SK-N-SH (cell line): ENCODE data around the gene NRIP1. TPM values are rescaled to one million over a fixed set of nuclear protein-coding genes. Genes with fewer than 3 reads are reported as not detected.

Source experiments
- CTCF ChIA-PET: fragments of 300-600, 350-600 bp; formaldehyde crosslinking; extraction: SDS; loops from one replicate; lab custom pipeline; 2021; lab: Yijun Ruan, JAX
- POLR2A ChIA-PET: fragments of 350-600 bp; sonication (Branson Sonifier 250); formaldehyde crosslinking; extraction: SDS; loops from one replicate; lab custom pipeline; 2020; ENCODE audit warnings: antibody characterized with exemption, inconsistent platforms; lab: Yijun Ruan, JAX
- DNase-seq: peaks from one replicate; pipeline ENCODE4 v3.0.0; 2012
- H2AFZ ChIP-seq: fragments of 200-600 bp; sonication (generic); 2 replicates; pipeline ENCODE4 v1.8.1; 2016; ENCODE audit warnings: antibody characterized with exemption, mild to moderate bottlenecking, low read depth
- H3F3A ChIP-seq: fragments of 200-600 bp; sonication (generic); replicated peaks from 2 replicates; pipeline ENCODE3; 2016; ENCODE audit warnings: antibody characterized with exemption, mild to moderate bottlenecking; ENCODE audit not compliant: insufficient read depth
- H3K27ac ChIP-seq, 2 experiments: fragments of 200-500 bp in 1 of 2; fragments of 200-600 bp in 1 of 2; sonication (Bioruptor generic) in 1 of 2; sonication (generic), shearing (Covaris generic) in 1 of 2; 2 replicates each; pipeline versions ENCODE4 v1.5.1 to v1.6.1; 2014 to 2016; ENCODE audit warnings: low read depth in 2 of 2, inconsistent platforms in 1 of 2, low read length in 1 of 2, mild to moderate bottlenecking in 1 of 2, mixed read lengths in 1 of 2
- H3K27me3 ChIP-seq: fragments of 200-600 bp; sonication (generic), shearing (Covaris generic); 2 replicates; pipeline ENCODE4 v1.6.1; 2016; ENCODE audit warnings: mixed run types; ENCODE audit not compliant: insufficient read depth
- H3K36me3 ChIP-seq, 2 experiments: fragments of 200-500 bp in 1 of 2; fragments of 200-600 bp in 1 of 2; sonication (Bioruptor generic) in 1 of 2; sonication (generic) in 1 of 2; replicated peaks in 1 of 2; 2 replicates each; pipeline versions ENCODE3 to v1.5.1; 2014 to 2016; ENCODE audit warnings: low read length in 1 of 2, mild to moderate bottlenecking in 1 of 2; ENCODE audit not compliant: insufficient read depth in 2 of 2, control insufficient read depth in 1 of 2
- H3K4me1 ChIP-seq, 2 experiments: fragments of 200-500 bp in 1 of 2; fragments of 200-600 bp in 1 of 2; sonication (Bioruptor generic) in 1 of 2; sonication (generic), shearing (Covaris generic) in 1 of 2; 2 replicates each; pipeline versions ENCODE4 v1.5.1 to v1.6.1; 2014 to 2016; ENCODE audit warnings: low read depth in 1 of 2, low read length in 1 of 2, mixed run types in 1 of 2; ENCODE audit not compliant: insufficient read depth in 2 of 2, control insufficient read depth in 1 of 2
- H3K4me2 ChIP-seq: fragments of 200-600 bp; sonication (generic), shearing (Covaris generic); 2 replicates; pipeline ENCODE4 v1.6.1; 2017; ENCODE audit warnings: mixed run types
- H3K4me3 ChIP-seq, 2 experiments: fragments of 200-500 bp in 1 of 2; fragments of 200-600 bp in 1 of 2; sonication (Bioruptor generic) in 1 of 2; sonication (generic), shearing (Covaris generic) in 1 of 2; 2 replicates each; pipeline versions ENCODE4 v1.5.1 to v1.8.1; 2014 to 2016; ENCODE audit warnings: low read depth in 2 of 2, inconsistent platforms in 1 of 2, low read length in 1 of 2, mild to moderate bottlenecking in 1 of 2, mixed read lengths in 1 of 2, moderate library complexity in 1 of 2
- H3K79me2 ChIP-seq: fragments of 200-600 bp; sonication (generic); 2 replicates; pipeline ENCODE4 v1.8.1; 2017; ENCODE audit warnings: mild to moderate bottlenecking; ENCODE audit not compliant: insufficient read depth
- H3K9ac ChIP-seq: fragments of 200-600 bp; sonication (generic); 2 replicates; pipeline ENCODE4 v1.6.1; 2017; ENCODE audit warnings: mixed run types
- H3K9me2 ChIP-seq: fragments of 200-600 bp; sonication (generic); 2 replicates; pipeline ENCODE4 v1.6.1; 2017; ENCODE audit warnings: mixed run types
- H3K9me3 ChIP-seq: fragments of 200-600 bp; sonication (generic); 2 replicates; pipeline ENCODE4 v1.6.1; 2017; ENCODE audit warnings: mixed run types, mild to moderate bottlenecking, moderate library complexity
- H4K20me1 ChIP-seq: fragments of 200-600 bp; sonication (generic); 2 replicates; pipeline ENCODE4 v1.6.1; 2017; ENCODE audit warnings: mild to moderate bottlenecking, mixed run types; ENCODE audit not compliant: insufficient read depth
- CTCF ChIP-seq: fragments of 200-600 bp; sonication (generic); IDR thresholded peaks from 2 replicates; pipeline ENCODE4 v1.6.1; 2017; ENCODE audit warnings: antibody characterized with exemption, mild to moderate bottlenecking, moderate library complexity
- ELF1 ChIP-seq: IDR thresholded peaks from 2 replicates; pipeline ENCODE4 v1.4.0; 2012
- EZH2phosphoT487 ChIP-seq: fragments of 200-600 bp; sonication (generic); IDR thresholded peaks from 2 replicates; pipeline ENCODE4 v1.6.1; 2017; ENCODE audit warnings: low read depth, mixed run types, mild to moderate bottlenecking, antibody characterized with exemption, moderate library complexity, borderline replicate concordance
- FOSL2 ChIP-seq: IDR thresholded peaks from 2 replicates; pipeline ENCODE4 v1.4.0; 2012; ENCODE audit warnings: low read depth, mild to moderate bottlenecking, moderate library complexity, borderline replicate concordance
- FOXM1 ChIP-seq: IDR thresholded peaks from 2 replicates; pipeline ENCODE4 v1.4.0; 2012; ENCODE audit warnings: low read depth, mild to moderate bottlenecking
- IRF3 ChIP-seq: fragments of 150-350 bp; IDR thresholded peaks from 2 replicates; pipeline ENCODE4 v1.6.1; 2016; ENCODE audit warnings: mild to moderate bottlenecking, low read depth, low read length
- JUND ChIP-seq: IDR thresholded peaks from 2 replicates; pipeline ENCODE4 v1.4.0; 2012
- NFIC ChIP-seq: IDR thresholded peaks from 2 replicates; pipeline ENCODE4 v1.4.0; 2012; ENCODE audit warnings: borderline replicate concordance
- POLR2AphosphoS5 ChIP-seq: IDR thresholded peaks from 2 replicates; pipeline ENCODE4 v1.6.1; 2012; ENCODE audit warnings: low read depth, low read length
- RCOR1 ChIP-seq: fragments of 150-350 bp; IDR thresholded peaks from 2 replicates; pipeline ENCODE4 v1.6.1; 2017; ENCODE audit warnings: antibody characterized with exemption, low read length
- REST ChIP-seq: IDR thresholded peaks from 2 replicates; pipeline ENCODE4 v1.6.1; 2012; ENCODE audit warnings: mild to moderate bottlenecking, low read depth, low read length, moderate library complexity
- RXRA ChIP-seq: IDR thresholded peaks from 2 replicates; pipeline ENCODE4 v1.4.0; 2012; ENCODE audit warnings: low read depth, mild to moderate bottlenecking, borderline replicate concordance
- SMC3 ChIP-seq: IDR thresholded peaks from 2 replicates; pipeline ENCODE4 v1.6.1; 2012; ENCODE audit warnings: low read depth, low read length, improper control_type of control experiment
- TCF12 ChIP-seq: IDR thresholded peaks from 2 replicates; pipeline ENCODE4 v1.4.0; 2012
- USF2 ChIP-seq: fragments of 150-350 bp; IDR thresholded peaks from 2 replicates; pipeline ENCODE4 v1.6.1; 2017; ENCODE audit warnings: antibody characterized with exemption, low read length, low read depth, borderline replicate concordance
- ZBTB33 ChIP-seq: IDR thresholded peaks from 2 replicates; pipeline ENCODE4 v1.4.0; 2012; ENCODE audit warnings: low read depth, borderline replicate concordance
- WGBS: methylation state at CpG from one replicate; pipeline ENCODE4 v1.1.6; 2017; ENCODE audit warnings: low lambda C conversion rate; 5-methylcytosine and 5-hydroxymethylcytosine counted together
- polyA plus RNA-seq, 3 experiments: library from polyadenylated mRNA; depleted of rRNA; stranded (reverse); fragments of >200 nt; gene quantifications; 2 replicates each; pipeline ENCODE4 v1.2.3, GENCODE V29; 2012

Gene NRIP1
- polyA plus RNA-seq, 1 of the 3 experiments (the other 2 are of a cell fraction): 0.02 TPM

GRCh38 chr21:14995226-14995625 is 69.6 kb downstream of the NRIP1 start:
- WGBS: 7% methylated on average over 2 of the region's 2 CpGs
- CTCF ChIA-PET: no interaction called here
- 0 out of 4 replicates have a peak, but pooled peaks cover 0 to 3% of the 10 kb centered on the region in 2 experiments for H3K4me1 ChIP-seq

More at GRCh38 chr21:14995226-14995625, 69.6 kb downstream of the NRIP1 start:
- Histone ChIP-seq H3K79me2 (no peaks in the 10 kb centered on the region), H3K27ac (no peak overlapping the region), H3K4me3 (no peak overlapping the region), H3K9ac (no peak overlapping the region), H4K20me1 (no peaks in the 10 kb centered on the region), H3K9me3 (no peaks in the 10 kb centered on the region), H3K36me3 (no peaks in the 10 kb centered on the region), H2AFZ (no peak overlapping the region), H3F3A (peaks cover 5% of the 10 kb centered on the region), H3K27me3 (no peaks in the 10 kb centered on the region), H3K4me2 (no peak overlapping the region), H3K9me2 (no peaks in the 10 kb centered on the region)
- no peak for TF ChIP-seq USF2
- TF ChIP-seq EZH2phosphoT487: no peak
- no peak for TF ChIP-seq FOXM1
- TF ChIP-seq JUND: no peak
- TF ChIP-seq IRF3: no peak
- no peak for TF ChIP-seq REST
- no peak for TF ChIP-seq ZBTB33
- no peak for TF ChIP-seq TCF12
- no peak for TF ChIP-seq POLR2AphosphoS5
- no peak for TF ChIP-seq ELF1
- no peak for TF ChIP-seq SMC3
- TF ChIP-seq NFIC: no peak
- TF ChIP-seq CTCF: no peak
- TF ChIP-seq FOSL2: no peak
- TF ChIP-seq RXRA: no peak
- TF ChIP-seq RCOR1: no peak
- POLR2A ChIA-PET: no interaction called here
- DNase-seq: no peak
